Germinal center (tissue), 1 donor: ENCODE results near the gene RAP1B.
"Not testable (repeated sequence)": the region's sequence is repeated elsewhere in the genome, so short reads cannot be mapped to it uniquely, and the experiment has no call there.

Experiments used
- DNase-seq: peaks from one replicate; pipeline ENCODE4 v3.0.0; 2012; ENCODE audit warnings: mixed read lengths, low spot score

The RAP1B gene

DNA sequence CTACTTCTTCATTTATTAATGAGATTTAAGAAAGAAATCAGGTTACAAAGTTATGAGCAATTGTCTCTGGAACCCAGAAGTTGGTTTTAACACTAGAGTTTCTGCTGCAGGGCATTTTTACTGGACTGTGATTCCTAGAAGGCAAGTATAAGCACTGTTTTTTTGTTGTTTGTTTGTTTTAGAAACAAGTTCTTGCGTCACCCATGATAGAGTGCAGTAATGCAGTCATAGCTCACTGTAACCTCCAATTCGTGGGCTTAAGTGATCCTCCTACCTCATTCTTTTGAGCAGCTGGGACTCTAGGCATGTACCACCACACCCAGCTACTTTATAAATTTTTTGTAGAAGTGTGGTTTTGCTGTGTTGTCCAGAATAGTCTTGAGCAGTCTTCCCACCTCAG lies 25.6 kb downstream of the RAP1B start:
- DNase-seq: no peak

DNA sequence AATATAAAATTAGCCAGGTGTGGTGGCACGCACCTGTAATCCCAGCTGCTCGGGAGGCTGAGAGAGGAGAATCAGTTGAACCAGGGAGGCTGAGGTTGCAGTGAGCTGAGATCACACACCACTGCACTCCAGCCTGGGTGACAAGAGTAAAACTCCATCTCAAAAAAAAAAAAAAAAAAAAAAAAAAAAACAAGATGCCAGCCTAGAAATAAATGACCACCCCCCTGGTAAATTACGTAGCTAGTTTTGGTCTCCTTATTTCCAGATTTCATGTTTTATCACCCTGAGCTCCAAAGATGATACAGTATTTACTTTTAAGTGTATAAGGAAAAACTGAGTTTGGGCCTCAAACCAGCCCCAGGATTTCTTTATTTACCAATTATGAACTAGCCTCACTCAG lies 26.7 kb downstream of the RAP1B start:
- DNase-seq: not testable (repeated sequence)

DNA sequence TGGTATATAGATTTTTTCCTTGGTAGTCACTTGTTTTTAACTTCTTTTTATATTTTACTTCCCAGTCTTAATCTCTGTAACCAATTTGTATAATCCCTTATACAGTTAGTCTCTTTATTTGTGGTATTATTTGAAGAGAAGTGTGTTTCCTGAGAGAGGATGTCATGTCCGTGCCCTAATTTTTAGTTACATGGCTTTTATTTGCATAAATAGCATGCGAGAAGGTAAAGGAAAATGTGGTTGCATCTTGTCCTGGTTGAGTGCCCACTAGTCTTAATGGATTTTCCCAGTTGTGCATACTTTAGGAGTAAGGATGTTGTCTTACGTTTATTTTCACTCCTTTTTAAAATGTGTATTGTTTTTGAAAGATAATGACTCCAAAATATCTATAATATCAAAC lies 27.5 kb downstream of the RAP1B start:
- DNase-seq: no peak

DNA sequence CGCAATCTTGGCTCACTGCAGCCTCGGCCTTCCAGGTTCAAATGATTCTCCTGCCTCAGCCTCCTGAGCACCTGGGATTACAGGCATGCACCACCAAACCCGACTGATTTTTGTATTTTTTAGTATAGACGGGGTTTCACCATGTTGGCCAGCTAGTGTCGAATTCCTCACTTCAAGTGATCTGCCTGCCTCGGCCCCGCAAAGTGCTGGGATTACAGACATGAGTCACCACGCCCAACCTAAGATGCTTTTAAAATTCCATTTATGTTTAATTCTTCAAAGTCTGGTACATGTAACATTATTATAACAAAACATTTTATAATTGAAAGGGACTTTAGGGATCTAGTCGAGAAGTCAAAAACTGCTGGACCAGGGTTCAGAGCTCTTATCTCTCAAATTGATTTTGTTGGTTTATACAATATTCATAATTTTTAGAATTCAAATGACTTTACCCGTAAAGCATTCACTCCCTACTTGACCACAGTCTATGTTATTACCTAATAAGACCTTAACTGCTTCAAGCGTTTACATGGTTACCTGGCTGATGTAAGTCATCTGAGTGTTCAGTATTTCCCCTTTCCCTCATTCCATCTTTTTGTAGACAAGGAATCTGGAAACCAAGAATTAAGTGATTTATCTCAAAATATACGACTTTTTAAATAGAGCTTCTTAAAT lies 28.2 kb downstream of the RAP1B start:
- DNase-seq: no peak

DNA sequence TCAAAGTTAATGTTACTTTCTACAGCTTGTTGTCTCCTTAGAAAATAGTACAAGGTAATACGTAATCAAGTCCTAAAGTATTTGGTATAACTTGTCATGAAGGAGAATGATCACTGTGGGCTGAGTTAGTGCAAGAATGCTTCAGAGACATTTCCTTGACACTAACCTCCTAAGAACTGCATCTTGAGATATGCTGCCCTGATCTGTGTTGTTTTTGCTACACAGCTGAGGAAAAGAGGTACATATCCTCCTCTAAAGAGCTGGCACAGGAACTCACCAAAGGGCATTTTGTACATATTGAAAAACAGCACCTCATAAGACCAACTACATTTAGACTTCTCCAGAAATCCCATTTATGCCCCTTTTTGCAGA lies 28.7 kb downstream of the RAP1B start:
- DNase-seq: no peak

DNA sequence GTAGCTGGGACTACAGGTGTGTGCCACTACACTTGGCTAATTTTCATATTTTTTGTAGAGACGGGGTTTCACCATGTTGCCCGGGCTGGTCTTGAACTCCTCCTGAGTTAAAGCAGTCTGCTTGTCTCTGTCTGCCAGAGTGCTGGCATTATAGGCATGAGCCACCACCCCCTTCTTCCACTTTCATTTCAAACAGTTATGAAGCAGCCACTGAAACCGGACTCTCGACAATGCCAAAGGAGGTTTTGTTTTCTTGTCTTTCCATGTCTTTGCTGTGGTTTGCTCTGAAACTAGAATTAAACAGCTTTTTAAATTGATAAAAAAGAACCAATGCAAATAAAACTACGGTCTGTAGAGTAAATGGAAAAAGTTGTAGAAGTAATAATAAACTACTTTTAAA lies 30.4 kb downstream of the RAP1B start:
- peak; percentile 32 for DNase-seq

DNA sequence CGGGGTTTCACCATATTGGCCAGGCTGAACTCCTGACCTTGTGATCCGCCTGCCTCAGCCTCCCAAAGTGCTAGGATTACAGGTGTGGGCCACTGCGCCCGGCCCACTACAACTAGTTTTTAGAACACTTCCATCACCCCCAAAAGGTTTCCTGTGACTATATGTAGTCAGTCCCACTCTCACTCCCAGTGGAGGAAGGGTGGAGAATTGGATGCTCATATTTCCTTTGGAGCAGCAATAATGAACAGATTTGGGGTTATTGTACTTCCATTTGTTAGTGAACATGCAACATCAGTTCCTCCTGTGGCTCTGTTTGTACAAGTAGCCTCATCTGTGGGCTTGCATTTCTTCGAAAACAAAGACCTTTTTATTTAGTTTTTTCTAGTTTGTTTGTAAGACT lies 35.8 kb downstream of the RAP1B start:
- DNase-seq: no peak

DNA sequence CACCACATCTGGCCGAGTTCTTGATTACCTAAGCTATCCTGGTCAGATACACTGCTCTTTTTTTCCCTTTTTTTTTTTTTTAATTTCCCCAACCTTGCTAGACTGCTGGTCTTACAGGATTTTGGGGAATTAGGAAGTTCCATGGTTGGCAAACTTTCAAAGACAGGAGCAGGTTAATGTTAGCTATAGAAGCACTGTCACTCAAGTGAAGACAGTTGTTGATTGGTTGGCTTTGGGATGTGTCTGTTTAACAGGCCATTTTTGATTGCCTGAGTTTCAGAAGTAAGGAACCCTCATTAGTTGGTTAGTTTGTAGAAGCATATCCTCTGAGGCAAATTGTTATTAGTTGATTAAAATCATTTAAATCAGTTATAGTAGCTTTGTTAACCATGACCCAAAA lies 36.8 kb downstream of the RAP1B start:
- DNase-seq: no peak

DNA sequence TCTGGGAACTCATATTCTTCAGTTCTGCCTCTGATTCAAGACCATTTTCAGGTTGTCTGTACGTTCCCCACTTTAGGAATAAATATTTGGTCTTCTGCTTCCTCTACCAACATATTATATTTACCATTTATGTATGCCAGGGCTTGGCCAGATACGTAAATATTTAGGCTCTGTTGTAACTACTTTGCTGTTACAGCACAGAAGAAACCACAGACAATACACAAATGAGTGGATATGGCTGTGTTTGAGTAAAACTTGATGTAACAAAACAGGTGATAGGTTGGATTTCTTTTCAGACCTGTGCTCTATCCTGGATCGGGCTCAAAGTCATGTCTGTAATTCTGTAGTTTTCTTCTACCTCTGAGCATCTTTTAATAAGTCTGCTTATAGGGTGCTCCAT lies 37.5 kb downstream of the RAP1B start:
- no peak for DNase-seq

DNA sequence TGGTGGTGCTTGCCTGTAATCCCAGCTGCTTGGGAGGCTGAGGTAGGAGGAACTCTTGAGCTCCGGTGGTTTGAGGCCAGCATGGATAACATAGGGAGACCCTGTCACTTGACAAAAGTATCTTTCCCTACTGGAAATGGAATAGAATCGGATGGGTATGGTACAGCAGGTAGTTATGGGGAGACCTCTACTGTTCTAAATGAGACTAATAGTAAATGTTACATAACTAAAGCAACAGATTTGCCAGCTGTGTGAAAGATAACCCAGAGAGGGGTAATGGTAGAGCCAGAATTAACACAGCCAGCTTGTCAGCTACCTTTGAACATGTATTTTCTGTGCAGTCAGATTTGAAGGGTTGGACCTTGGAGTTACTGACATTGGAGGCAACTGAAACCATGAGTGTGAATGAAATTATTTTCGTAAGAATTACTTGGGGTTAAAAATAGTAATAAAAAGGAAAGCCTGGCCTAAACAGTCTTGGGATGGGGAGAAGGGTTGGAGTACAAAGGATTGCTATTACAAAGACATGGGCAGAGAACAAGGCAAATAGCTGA lies 54.4 kb downstream of the RAP1B start:
- no peak for DNase-seq

DNA sequence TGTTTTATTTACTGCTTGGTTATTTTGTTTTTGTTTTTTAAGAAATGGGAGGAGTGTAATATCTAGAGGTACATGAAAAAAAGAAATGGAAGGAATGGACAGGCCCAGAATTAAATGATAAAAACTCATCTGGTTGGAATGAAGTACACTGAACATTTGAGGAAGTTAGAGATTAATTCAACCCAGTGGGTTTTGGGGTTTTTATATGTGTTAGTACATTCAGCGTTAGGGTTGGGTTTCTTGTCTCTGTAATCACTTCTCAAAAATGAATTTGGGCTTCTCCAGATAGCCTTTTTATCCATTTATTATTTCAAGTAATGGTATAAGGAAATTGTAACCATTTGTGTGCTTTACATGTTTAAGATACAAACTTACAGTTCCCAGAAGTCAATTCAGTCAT lies 56.6 kb downstream of the RAP1B start:
- DNase-seq: no peak

DNA sequence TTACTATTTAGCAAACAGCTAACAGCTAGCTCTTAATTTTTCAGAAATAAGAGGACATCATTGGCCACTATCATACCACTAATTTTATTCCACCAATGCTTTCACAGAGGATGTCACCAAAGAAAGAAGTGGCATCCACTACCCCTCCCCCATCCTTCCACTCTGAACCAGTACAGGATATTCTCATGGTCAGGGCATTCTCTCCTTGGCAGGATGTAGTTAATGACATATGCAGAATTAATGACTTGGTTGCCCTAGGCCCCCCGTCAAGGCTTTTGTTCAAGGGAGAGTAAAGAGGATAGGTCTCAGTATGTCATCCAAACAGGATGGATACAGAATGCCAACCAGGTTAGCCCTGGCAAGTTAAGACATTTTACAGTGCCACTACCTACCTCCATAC lies 57.2 kb downstream of the RAP1B start:
- DNase-seq: no peak

DNA sequence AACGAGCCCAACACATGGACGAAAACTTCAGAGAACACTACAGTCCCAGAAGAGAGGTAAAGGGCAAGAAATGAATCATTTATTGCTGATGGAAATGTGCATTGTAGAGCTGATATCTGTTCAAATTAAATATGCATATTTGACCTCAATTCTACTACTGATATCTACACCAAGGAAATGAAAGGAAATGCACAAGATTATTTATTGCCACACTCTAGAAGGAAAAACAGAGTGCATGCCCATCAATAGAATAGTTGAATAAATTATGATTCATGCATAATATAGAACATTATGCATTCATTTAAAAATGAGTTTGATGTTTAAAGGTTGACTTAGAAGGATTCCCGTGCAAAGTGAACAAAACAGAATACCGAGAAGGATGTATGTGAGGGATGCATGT lies 60.5 kb downstream of the RAP1B start:
- no peak for DNase-seq

DNA sequence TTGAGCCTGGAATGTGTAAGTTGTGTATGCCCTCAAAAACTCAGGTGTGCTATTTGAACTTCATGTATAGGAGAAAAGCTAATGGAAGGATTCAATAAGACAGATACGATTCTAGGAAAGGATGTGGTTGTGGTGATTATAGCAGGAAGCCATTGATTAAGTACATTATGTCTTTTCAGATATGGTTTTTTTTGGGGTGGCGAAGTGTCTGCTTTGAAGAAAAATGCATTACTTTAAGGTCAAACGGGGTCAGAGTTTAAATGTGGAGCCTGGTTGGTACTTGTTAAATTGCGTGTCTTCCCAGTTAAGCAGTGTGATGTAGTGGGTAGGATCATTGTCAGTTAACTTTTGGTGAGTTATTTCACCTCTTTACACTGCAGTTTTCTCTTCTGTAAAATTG lies 63.1 kb downstream of the RAP1B start:
- DNase-seq: no peak

DNA sequence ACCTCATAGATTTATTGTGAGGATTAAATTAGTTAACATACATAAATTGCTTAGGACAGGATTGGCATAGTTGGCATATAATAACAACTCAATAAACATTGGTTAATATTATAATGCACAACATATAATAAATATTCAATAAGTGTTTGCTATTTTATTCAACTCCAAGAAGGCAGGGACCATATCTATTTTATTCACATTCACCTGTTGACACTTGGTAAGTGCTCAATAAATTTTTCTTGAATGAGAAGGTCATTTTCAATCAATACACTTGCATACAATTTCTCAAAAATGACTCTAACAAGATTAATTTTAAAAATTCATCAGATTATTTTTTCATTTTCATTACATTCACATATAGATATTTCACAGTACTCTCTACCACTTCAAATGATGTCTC lies 63.7 kb downstream of the RAP1B start:
- no peak for DNase-seq

DNA sequence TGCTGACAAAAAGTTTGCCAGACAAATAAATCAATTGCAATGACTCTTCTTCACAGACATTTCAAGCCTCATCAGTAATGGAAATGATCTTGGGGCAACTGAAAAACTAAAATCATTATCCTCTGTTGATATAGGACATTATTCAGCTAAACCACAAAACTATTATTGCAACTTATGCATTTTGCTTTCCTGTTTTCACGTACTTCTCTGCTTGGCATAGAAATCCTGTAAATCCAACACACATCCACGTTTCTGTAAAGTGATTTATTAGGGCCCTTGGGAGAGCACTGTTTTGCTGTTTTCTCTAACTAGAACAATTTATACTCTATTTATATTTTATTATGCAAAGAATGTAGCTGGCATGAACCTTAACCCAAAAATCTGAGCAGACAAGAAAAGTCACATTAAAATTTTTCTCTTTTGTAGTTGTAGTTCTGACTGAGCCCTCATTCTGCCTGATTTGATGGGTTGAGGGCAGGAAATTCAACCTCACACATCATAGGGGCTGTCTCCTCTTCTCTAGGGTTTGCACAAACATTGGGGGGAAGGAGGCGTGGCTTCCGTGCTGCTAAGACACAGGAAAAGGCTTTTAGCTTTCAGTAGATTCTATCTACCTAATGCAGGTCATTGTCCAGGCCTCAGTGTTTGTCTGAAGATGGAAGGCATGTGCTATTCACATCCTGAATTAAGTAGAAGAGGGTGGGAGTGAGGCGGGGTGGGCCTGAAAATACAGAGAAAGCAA lies 64.6 kb downstream of the RAP1B start:
- no peak for DNase-seq

DNA sequence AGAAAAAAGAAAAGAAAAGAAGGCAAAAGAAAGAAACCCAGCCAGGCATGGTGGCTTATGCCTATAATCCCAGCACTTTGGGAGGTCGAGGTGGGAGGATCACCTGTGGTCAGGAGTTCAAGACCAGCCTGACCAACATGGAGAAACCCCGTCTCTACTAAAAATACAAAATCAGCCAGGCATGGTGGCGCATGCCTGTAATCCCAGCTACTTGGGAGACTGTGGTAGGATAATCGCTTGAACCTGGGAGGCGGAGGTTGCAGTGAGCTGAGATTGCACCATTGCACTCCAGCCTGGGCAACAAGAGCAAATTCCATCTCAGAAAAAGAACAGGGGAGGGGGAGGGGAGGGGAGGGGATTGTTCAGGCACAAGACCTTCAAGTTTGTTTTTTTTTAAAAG lies 66.2 kb downstream of the RAP1B start:
- not testable (repeated sequence) for DNase-seq

DNA sequence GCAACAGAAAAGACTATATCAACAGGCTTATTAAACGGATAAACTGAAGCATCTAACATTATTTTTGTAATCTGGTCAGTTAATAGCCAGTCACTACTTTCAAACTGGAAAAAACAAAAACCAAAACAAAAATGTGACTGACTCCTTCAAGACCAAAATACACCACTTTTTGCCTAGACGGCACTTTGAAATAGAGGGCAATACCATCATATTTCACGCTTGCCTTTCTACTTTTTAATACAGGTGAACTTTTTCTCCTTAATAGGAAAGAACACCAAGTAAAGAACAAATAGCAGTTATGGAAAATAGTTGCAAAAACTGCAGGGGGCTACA lies 75.5 kb downstream of the RAP1B start:
- DNase-seq: no peak

DNA sequence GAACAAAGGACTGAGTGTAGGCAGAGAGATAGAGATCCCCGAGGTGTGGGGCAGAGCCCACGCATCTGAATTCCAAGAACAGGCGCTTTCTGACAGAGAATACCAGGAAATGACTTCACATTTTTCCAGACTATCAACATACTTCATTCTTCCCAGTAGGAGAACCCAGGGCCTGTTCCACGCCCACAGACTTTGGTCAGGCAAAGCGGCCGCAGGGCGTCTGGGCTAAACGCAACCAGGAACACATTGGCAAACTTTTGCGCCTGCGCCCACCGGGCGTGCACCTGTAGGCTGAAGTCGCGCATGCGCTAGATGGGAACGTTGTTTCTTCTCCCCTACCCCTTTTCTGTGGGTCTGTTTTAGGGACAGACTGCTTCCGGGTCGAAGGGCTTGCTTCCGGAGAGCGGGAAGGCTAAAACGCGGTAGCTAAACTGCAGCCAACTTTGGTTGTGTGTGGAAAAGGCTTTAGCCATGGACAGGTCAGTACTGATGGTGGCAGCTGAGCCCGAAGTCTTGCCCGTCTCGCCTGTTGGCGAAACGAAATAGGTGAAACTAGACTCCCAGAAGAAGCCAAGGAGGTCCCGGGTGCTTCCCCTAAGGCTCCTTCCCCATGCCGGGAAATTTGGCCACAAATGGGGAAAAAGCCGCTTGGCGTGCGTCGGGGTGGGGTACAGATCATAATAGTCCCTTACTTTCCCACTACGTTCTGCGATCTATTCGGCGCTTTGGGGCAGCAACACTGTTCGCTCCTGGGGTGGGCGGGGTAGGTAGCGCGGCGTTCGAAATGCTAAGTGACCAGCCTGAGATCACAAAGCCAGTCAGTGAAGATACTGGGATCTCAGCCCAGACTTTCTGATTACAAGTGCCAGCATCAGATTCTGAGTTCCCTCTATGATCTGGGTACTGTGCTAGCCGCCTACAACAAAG lies 76.2 kb downstream of the RAP1B start, which contains the start of gene NUP107:
Gene NUP107, plus strand, starts transcription at position 384 of the 927 bp plus-strand sequence. Its CDS starts 88 bp downstream, at position 472.
- peak; percentile 97 for DNase-seq

DNA sequence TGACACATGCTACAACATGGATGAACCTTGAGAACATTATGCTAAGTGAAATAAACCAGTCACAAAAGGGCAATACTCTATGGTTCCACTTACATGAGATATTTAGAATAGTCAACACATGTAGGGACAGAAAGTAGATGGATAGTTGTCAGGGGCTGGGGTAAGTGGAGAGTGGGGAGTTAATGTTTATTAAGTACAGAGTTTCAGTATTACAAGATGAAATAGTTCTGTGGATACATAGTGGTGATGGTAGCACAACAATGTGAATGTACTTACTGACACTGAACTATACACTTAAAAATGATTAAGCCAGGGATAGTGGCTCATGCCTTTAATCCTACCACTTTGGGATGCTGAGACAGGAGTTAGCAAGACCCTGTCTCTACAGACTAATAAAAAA lies 84.8 kb downstream of the RAP1B start:
- DNase-seq: no peak

DNA sequence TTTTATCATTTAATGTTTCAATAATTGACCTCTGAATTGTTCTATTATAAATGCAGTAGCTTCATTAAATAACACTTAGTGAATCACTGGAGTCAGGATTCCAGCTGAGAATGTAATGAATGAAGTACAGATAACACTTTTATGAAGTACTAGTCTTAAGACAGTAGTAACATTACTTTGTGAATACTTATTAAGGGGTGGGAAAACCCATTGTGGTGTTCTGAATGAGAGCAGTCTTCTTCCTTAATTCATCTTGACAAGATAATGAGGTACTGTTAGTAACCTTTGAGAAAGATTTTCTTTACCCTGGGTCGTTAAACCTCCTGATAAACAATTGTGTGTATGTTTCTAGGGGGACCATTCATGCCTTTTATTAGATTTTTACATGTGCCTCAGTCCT lies 88.8 kb downstream of the RAP1B start:
- DNase-seq: no peak
